OCI-LY3 (cell line): ENCODE data around the gene ENOPH1.
"Not testable (repeated sequence)": the region's sequence is repeated elsewhere in the genome, so short reads cannot be mapped to it uniquely, and the experiment has no call there.

Source experiments
- H2AFZ ChIP-seq: fragments of 200-600, 300-600 bp; shearing (Covaris generic); 2 replicates; pipeline ENCODE4 v1.6.0; 2014; ENCODE audit warnings: antibody characterized with exemption, low read depth, low read length
- H3K27ac ChIP-seq: fragments of 200-600, 300-600 bp; sonication (generic); 2 replicates; pipeline ENCODE4 v1.5.1; 2014; ENCODE audit warnings: mild to moderate bottlenecking, low read length, moderate library complexity, mixed read lengths
- H3K27me3 ChIP-seq: fragments of 200-600, 300-600 bp; sonication (generic); 2 replicates; pipeline ENCODE4 v1.6.1; 2014; ENCODE audit warnings: low read depth, low read length, mixed read lengths
- H3K36me3 ChIP-seq: fragments of 200-600, 300-600 bp; sonication (generic); replicated peaks from 2 replicates; pipeline ENCODE3; 2014; ENCODE audit warnings: low read depth, low read length, mixed read lengths
- H3K4me1 ChIP-seq: fragments of 300-600, 200-600 bp; sonication (generic); 2 replicates; pipeline ENCODE4 v1.6.1; 2014; ENCODE audit warnings: low read length, mixed read lengths
- H3K4me2 ChIP-seq: fragments of 200-600, 300-600 bp; sonication (generic); 2 replicates; pipeline ENCODE4 v1.6.1; 2014; ENCODE audit warnings: low read length, mixed read lengths
- H3K4me3 ChIP-seq: fragments of 300-600, 200-600 bp; sonication (generic); 2 replicates; pipeline ENCODE4 v1.5.1; 2014; ENCODE audit warnings: antibody characterized with exemption, mild to moderate bottlenecking, low read length, moderate library complexity
- H3K79me2 ChIP-seq: fragments of 300-600, 200-600 bp; shearing (Covaris generic); 2 replicates; pipeline ENCODE4 v1.6.1; 2014; ENCODE audit warnings: mild to moderate bottlenecking, low read length, mixed read lengths
- H3K9ac ChIP-seq: fragments of 300-600, 200-600 bp; shearing (Covaris generic); 2 replicates; pipeline ENCODE4 v1.6.0; 2014; ENCODE audit warnings: mild to moderate bottlenecking, low read length, moderate library complexity
- H3K9me3 ChIP-seq: fragments of 200-600, 300-600 bp; shearing (Covaris generic); 2 replicates; pipeline ENCODE4 v1.6.1; 2014; ENCODE audit warnings: low read length, mixed read lengths; ENCODE audit not compliant: insufficient read depth
- H4K20me1 ChIP-seq: fragments of 200-600, 300-600 bp; sonication (generic); 2 replicates; pipeline ENCODE4 v1.6.1; 2016; ENCODE audit warnings: low read length, mixed read lengths; ENCODE audit not compliant: insufficient read depth
- EZH2phosphoT487 ChIP-seq: fragments of 200-600 bp; shearing (Covaris generic); IDR thresholded peaks from 2 replicates; pipeline ENCODE4 v1.6.1; 2018; ENCODE audit warnings: antibody characterized with exemption, mixed run types, low read depth
- TF ChIP-seq, protein P1 (sequence below): fragments of 200-600, 300-600 bp; sonication (generic); IDR thresholded peaks from 2 replicates; pipeline ENCODE4 v1.5.1; 2014; ENCODE audit warnings: antibody characterized with exemption, low read length, low read depth

The ENOPH1 gene

GRCh38 chr4:82403725-82404124 is 26.7 kb upstream of the ENOPH1 start:
- H3K9me3 ChIP-seq = no peaks in the 10 kb centered on the region
- H3K9ac ChIP-seq = no peak overlapping the region
- no peaks in the 10 kb centered on the region for H3K27me3 ChIP-seq
- no peak overlapping the region for H3K4me3 ChIP-seq
- H3K36me3 ChIP-seq = no peaks in the 10 kb centered on the region
- H3K27ac ChIP-seq = no peak overlapping the region
- H4K20me1 ChIP-seq = no peaks in the 10 kb centered on the region
- no peaks in the 10 kb centered on the region for H3K4me1 ChIP-seq
- TF ChIP-seq EZH2phosphoT487 = no peak
- TF ChIP-seq, protein P1, sequence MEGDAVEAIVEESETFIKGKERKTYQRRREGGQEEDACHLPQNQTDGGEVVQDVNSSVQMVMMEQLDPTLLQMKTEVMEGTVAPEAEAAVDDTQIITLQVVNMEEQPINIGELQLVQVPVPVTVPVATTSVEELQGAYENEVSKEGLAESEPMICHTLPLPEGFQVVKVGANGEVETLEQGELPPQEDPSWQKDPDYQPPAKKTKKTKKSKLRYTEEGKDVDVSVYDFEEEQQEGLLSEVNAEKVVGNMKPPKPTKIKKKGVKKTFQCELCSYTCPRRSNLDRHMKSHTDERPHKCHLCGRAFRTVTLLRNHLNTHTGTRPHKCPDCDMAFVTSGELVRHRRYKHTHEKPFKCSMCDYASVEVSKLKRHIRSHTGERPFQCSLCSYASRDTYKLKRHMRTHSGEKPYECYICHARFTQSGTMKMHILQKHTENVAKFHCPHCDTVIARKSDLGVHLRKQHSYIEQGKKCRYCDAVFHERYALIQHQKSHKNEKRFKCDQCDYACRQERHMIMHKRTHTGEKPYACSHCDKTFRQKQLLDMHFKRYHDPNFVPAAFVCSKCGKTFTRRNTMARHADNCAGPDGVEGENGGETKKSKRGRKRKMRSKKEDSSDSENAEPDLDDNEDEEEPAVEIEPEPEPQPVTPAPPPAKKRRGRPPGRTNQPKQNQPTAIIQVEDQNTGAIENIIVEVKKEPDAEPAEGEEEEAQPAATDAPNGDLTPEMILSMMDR = no peak
- no peak overlapping the region for H3K4me2 ChIP-seq
- no peaks in the 10 kb centered on the region for H3K79me2 ChIP-seq
- no peak overlapping the region for H2AFZ ChIP-seq

- H3K27me3 ChIP-seq, H3K4me2 ChIP-seq, H3K9me3 ChIP-seq: not testable (repeated sequence)
Observed at GRCh38 chr4:82415061-82415460, 15.3 kb upstream of the ENOPH1 start.

DNA sequence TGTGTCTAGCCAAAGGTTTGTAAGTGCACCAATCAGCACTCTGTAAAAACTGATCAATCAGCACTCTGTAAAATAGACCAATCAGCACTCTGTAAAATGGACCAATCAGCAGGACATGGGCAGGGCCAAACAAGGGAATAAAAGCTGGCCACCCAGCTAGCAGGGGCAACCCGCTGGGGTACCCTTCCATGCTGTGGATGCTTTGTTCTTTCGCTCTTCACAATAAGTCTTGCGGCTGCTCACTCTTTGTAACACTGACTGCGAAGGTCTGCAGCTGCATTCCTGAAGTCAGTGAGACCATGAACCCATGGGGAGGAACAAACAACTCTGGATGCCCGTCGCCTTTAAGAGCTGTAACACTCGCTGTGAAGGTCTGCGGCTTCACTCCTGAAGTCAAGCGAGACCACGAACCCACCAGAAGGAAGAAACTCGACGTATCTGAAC is 14.4 kb upstream of the ENOPH1 start:
- Histone ChIP-seq H3K4me3 (no peak overlapping the region), H4K20me1 (no peaks in the 10 kb centered on the region), H3K27me3 (no peaks in the 10 kb centered on the region), H3K9ac (no peak overlapping the region), H3K9me3 (no peaks in the 10 kb centered on the region), H3K4me2 (no peak overlapping the region), H3K4me1 (no peaks in the 10 kb centered on the region), H3K79me2 (no peaks in the 10 kb centered on the region), H3K27ac (no peak overlapping the region), H2AFZ (no peak overlapping the region), H3K36me3 (no peaks in the 10 kb centered on the region)
- no peak for TF ChIP-seq EZH2phosphoT487
- TF ChIP-seq, protein P1 = no peak

More at GRCh38 chr4:82415061-82415460, 15.3 kb upstream of the ENOPH1 start:
- H3K79me2 ChIP-seq, H3K4me1 ChIP-seq, H2AFZ ChIP-seq, H3K9ac ChIP-seq, H3K36me3 ChIP-seq, H3K27ac ChIP-seq, H4K20me1 ChIP-seq, H3K4me3 ChIP-seq: not testable (repeated sequence)

DNA sequence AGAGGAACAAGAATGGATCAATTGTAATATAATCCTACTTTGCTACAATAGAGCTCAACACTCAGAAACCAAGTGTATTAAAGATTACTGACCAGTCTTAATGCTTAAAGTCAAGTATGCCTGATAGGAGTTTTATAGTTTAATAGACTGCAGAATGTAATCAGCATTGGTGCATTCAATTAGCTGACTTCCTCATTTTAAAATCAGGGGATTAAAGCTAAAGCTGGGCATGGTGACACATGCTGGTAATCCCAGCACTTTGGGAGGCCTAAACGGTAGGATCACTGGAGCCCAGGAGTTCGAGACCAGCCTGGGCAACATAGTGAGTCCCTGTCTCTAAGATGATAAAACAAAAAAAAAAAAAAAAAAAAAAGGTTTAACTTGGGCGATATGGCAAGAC is 10.9 kb upstream of the ENOPH1 start:
- Histone ChIP-seq H3K27me3 (no peaks in the 10 kb centered on the region), H2AFZ (no peak overlapping the region), H4K20me1 (peaks cover 24% of the 10 kb centered on the region), H3K79me2 (peaks cover 3% of the 10 kb centered on the region; the same call in 1 of the 2 replicates), H3K4me3 (no peak overlapping the region), H3K9me3 (no peaks in the 10 kb centered on the region), H3K9ac (no peak overlapping the region), H3K4me2 (no peak overlapping the region), H3K27ac (no peak overlapping the region), H3K36me3 (peaks cover 24% of the 10 kb centered on the region), H3K4me1 (no peaks in the 10 kb centered on the region)
- TF ChIP-seq, protein P1 = no peak
- no peak for TF ChIP-seq EZH2phosphoT487
